Mammary epithelial cell (primary cell): Measurements from ENCODE around the gene GHRHR.

ENCODE experiments used
- EZH2 ChIP-seq: IDR thresholded peaks from 2 replicates; pipeline ENCODE4 v1.6.1; 2012; ENCODE audit warnings: low read length, inconsistent platforms, borderline replicate concordance
- TF ChIP-seq, protein P1 (sequence below), 2 donors: IDR thresholded peaks in 1 of 2; conservative IDR thresholded peaks in 1 of 2; 2 replicates each; pipeline ENCODE4 v1.5.1; 2011 to 2012; ENCODE audit warnings: inconsistent platforms in 2 of 2, low read length in 2 of 2, mild to moderate bottlenecking in 2 of 2, control low read depth in 1 of 2, low read depth in 1 of 2; ENCODE audit not compliant: insufficient read depth in 1 of 2; ENCODE audit errors: extremely low read depth in 1 of 2

- TF ChIP-seq, protein P1, sequence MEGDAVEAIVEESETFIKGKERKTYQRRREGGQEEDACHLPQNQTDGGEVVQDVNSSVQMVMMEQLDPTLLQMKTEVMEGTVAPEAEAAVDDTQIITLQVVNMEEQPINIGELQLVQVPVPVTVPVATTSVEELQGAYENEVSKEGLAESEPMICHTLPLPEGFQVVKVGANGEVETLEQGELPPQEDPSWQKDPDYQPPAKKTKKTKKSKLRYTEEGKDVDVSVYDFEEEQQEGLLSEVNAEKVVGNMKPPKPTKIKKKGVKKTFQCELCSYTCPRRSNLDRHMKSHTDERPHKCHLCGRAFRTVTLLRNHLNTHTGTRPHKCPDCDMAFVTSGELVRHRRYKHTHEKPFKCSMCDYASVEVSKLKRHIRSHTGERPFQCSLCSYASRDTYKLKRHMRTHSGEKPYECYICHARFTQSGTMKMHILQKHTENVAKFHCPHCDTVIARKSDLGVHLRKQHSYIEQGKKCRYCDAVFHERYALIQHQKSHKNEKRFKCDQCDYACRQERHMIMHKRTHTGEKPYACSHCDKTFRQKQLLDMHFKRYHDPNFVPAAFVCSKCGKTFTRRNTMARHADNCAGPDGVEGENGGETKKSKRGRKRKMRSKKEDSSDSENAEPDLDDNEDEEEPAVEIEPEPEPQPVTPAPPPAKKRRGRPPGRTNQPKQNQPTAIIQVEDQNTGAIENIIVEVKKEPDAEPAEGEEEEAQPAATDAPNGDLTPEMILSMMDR (conservative IDR thresholded peaks at IDR 0.05 in 1 of 2, IDR thresholded peaks at IDR 0.05 in 1 of 2; ENCODE audit: extremely low read depth in 1 of 2, insufficient read depth in 1 of 2, low read depth in 1 of 2, low read length in 2 of 2), result no peak
- no peak for TF ChIP-seq EZH2
These were observed 43.1 kb downstream of the GHRHR start for GRCh38 chr7:31006857-31007256.
